ENCODE data around the gene ACADS. TPM values are rescaled to one million over a fixed set of nuclear protein-coding genes. Genes with fewer than 3 reads are reported as not detected.
A peak's percentile ranks its signal among the peaks of the same experiment; 100 is the strongest.
"Not testable (repeated sequence)": the region's sequence is repeated elsewhere in the genome, so short reads cannot be mapped to it uniquely, and the experiment has no call there.

The ACADS gene
- total RNA-seq, 2 donors from 2014 or later, result 9.1 to 10.8 TPM

DNA sequence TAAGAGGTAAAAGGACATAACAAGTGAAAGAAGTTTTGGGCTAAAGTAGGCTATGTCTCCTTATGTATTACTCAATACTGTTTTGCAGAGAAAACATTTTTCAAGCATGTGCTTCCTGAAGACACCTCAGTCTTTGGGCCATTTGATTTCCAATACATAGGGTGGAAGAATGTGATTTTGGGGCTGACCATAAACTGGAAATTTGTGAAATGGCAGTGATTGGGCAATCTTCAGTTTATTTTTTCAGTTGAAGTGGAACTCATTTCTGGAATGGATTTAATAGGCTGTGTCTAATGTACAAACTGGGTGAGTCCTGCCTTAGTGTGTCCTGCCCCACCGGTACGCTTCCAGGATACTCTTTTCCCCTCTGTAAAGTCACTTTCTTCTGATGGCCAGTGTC, 2.8 kb upstream of the ACADS start:
- no peak for DNase-seq
- H3K4me1 Mint-ChIP-seq, result peaks cover 26% of the 10 kb centered on the region
- H3K27ac Mint-ChIP-seq, result no peak overlapping the region
- no peak overlapping the region for H3K4me3 Mint-ChIP-seq
- ATAC-seq, result no peak
- no peaks in the 10 kb centered on the region for H3K9me3 ChIP-seq (ENCODE audit: control insufficient read depth, low read length, poor library complexity, severe bottlenecking)
- peaks cover 8% of the 10 kb centered on the region for H3K36me3 Mint-ChIP-seq (ENCODE audit: low read depth)
- no peaks in the 10 kb centered on the region for H3K27me3 Mint-ChIP-seq

DNA sequence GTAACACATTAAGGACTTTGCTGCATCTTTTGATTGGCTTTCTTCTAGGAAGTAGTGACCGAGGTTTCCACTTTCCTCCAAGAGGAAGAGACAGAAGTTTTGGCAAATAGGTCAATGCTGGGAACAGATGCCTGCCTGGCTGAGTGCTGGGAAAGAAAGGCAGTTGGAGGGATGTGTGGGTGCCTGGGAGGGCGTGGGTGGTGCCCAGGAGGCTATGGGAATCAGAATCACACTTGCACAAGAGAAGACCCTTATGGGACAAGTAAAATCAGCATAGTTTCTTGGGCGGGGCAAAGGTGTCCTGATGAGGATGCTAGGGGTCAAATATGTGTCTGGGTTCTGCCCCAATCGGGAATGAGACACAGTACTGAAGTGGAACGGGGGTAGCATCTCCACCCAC, 906 bp upstream of the ACADS start:
- no peaks in the 10 kb centered on the region for H3K36me3 Mint-ChIP-seq (ENCODE audit: low read depth)

DNA sequence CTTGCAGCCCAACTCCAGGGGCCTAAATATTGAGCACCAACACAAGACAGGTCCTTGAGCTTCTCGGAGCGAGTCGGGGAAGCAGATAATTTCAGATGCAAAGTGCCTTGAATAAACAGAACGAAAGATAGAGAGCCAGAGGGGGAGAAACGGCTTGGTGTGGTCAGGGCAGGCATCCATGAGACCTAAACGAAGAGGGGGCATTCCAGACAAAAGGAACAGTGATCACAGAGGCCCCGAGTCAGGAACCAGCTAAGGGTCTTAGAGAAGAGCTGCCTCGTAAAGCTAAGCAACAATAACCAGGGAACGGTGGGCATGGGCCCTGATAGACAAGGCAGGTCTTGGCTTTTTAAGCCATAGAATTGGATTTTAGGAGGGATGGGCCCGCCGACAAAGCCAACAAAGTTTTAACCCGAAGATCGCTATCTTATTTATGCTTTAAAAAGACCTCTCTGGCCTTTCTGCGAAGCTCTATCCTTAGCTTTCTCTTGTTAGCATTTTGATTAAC, 421 bp upstream of the ACADS start:
- Mint-ChIP-seq H3K27me3 (no peaks in the 10 kb centered on the region), H3K36me3 (ENCODE audit: low read depth) (peaks cover 2% of the 10 kb centered on the region), H3K27ac (peak overlapping the region; percentile 53)

More for the DNA sequence above, 906 bp upstream of the ACADS start:
- peak overlapping the region; percentile 53 for H3K27ac Mint-ChIP-seq
- H3K27me3 Mint-ChIP-seq, result no peaks in the 10 kb centered on the region
- peaks cover 20% of the 10 kb centered on the region for H3K4me1 Mint-ChIP-seq
- ATAC-seq (no peak), DNase-seq (no peak)
- peak overlapping the region; percentile 93 for H3K4me3 Mint-ChIP-seq
- H3K9me3 ChIP-seq (ENCODE audit: control insufficient read depth, low read length, poor library complexity, severe bottlenecking), result no peaks in the 10 kb centered on the region

DNA sequence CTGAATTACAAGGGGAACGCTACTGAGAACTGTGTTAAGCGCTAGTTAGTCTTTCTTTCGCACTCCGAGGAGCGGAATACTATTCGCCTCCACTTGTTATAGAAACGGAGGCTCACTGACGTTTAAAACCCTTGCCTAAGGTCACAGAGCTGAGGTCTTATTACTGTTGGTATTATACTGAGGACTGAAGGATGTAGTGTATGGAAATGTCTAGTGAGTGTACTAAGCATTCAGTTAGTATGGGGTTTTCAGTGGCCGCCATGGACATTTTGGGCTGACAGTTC, 826 bp downstream of the ACADS start:
- ATAC-seq, result no peak
- no peaks in the 10 kb centered on the region for H3K27me3 Mint-ChIP-seq

More for the DNA sequence above, 421 bp upstream of the ACADS start:
- no peaks in the 10 kb centered on the region for H3K9me3 ChIP-seq (ENCODE audit: control insufficient read depth, low read length, poor library complexity, severe bottlenecking)
- Mint-ChIP-seq H3K4me1 (peaks cover 21% of the 10 kb centered on the region), H3K4me3 (peak overlapping the region; percentile 93)
- DNase-seq (no peak), ATAC-seq (no peak)

DNA sequence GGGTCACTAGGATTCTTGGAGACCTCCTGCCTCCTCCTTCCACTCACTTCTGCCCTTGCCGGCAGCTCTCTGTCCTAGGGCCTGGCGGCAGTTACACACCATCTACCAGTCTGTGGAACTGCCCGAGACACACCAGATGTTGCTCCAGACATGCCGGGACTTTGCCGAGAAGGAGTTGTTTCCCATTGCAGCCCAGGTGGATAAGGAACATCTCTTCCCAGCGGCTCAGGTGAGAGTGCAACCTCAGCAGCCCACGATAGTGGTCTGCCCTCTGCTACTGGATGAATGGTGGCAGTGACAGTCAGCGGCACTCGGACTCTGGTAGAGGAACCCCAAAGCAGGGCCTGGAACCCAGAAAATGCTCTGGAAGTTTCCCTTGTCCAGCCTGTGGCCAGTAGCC, 1.3 kb downstream of the ACADS start:
- no peak for DNase-seq
- H3K27me3 Mint-ChIP-seq, result no peaks in the 10 kb centered on the region

More for the DNA sequence above, 826 bp downstream of the ACADS start:
- Mint-ChIP-seq H3K4me1 (peaks cover 21% of the 10 kb centered on the region), H3K36me3 (ENCODE audit: low read depth) (peaks cover 6% of the 10 kb centered on the region), H3K27ac (peak overlapping the region; percentile 51), H3K4me3 (peak overlapping the region; percentile 93)
- DNase-seq, result no peak
- no peaks in the 10 kb centered on the region for H3K9me3 ChIP-seq (ENCODE audit: control insufficient read depth, low read length, poor library complexity, severe bottlenecking)

DNA sequence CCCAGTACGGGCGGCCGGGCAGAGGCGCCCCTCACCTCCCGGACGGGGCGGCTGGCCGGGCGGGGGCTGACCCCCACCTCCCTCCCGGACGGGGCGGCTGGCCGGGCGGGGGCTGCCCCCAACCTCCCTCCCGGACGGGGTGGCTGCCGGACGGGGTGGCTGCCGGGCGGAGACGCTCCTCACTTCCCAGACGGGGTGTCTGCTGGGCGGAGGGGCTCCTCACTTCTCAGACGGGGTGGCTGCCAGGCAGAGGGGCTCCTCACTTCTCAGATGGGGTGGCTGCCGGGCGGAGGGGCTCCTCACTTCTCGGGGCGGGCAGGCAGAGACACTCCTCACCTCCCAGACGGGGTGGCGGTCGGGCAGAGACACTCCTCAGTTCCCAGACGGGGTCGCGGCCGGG, 6.6 kb downstream of the ACADS start:
- H3K4me3 Mint-ChIP-seq; H3K27me3 Mint-ChIP-seq; ATAC-seq; H3K27ac Mint-ChIP-seq; DNase-seq; H3K9me3 ChIP-seq (ENCODE audit: control insufficient read depth, low read length, poor library complexity, severe bottlenecking); H3K36me3 Mint-ChIP-seq (ENCODE audit: low read depth); H3K4me1 Mint-ChIP-seq: not testable (repeated sequence)

More for the DNA sequence above, 1.3 kb downstream of the ACADS start:
- peaks cover 6% of the 10 kb centered on the region for H3K36me3 Mint-ChIP-seq (ENCODE audit: low read depth)
- no peak overlapping the region for H3K27ac Mint-ChIP-seq
- H3K4me1 Mint-ChIP-seq, result peaks cover 21% of the 10 kb centered on the region
- no peak for ATAC-seq
- no peaks in the 10 kb centered on the region for H3K9me3 ChIP-seq (ENCODE audit: control insufficient read depth, low read length, poor library complexity, severe bottlenecking)
- H3K4me3 Mint-ChIP-seq, result no peak overlapping the region

DNA sequence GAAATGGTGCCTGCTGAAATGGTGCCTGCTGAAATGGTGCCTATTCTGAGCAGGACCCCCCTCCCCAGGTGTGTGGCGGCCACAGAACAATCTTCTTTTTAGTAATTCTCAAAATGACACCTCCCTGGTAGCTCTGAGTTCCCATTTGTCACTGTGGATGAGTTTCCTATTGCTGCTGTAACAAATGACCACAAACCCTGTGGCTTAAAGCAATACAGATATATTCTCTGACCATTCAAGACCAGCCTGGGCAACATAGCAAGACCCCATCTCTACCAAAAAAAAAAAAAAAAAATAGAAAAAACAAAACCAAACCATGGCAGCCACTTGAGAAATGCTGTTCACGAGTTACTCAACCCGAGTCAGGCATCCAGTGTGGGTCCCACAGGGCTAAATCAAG, 7.9 kb downstream of the ACADS start:
- ATAC-seq (no peak), DNase-seq (no peak)
- Mint-ChIP-seq H3K27ac (peak overlapping the region; percentile 11), H3K27me3 (no peaks in the 10 kb centered on the region), H3K4me3 (no peak overlapping the region), H3K36me3 (ENCODE audit: low read depth) (peaks cover 8% of the 10 kb centered on the region), H3K4me1 (peaks cover 4% of the 10 kb centered on the region)
- H3K9me3 ChIP-seq (ENCODE audit: control insufficient read depth, low read length, poor library complexity, severe bottlenecking), result no peaks in the 10 kb centered on the region

DNA sequence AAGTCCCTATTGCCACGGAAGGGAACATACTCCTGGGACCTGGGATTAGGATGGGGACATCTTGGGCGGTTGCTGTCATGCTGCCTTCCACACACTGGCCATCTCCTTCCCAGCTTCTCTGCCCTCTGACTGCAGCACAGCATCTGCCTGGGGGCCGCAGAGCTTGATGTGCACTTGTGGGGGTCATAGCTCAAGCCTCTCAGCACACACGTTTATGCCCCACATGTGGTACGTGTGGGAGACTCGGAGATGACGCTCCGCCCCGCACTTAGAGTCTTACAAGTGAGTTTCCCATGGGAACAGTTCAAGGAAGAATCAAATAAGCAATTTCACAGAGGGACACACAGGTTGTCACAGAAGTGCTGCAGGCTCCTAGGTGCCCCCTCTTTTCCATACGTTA, 8.6 kb downstream of the ACADS start:
- Mint-ChIP-seq H3K4me1 (peaks cover 4% of the 10 kb centered on the region), H3K27ac (peak overlapping the region; percentile 11), H3K27me3 (no peaks in the 10 kb centered on the region), H3K4me3 (no peak overlapping the region), H3K36me3 (ENCODE audit: low read depth) (peaks cover 8% of the 10 kb centered on the region)
- ATAC-seq (no peak), DNase-seq (no peak)
- H3K9me3 ChIP-seq (ENCODE audit: control insufficient read depth, low read length, poor library complexity, severe bottlenecking), result no peaks in the 10 kb centered on the region

DNA sequence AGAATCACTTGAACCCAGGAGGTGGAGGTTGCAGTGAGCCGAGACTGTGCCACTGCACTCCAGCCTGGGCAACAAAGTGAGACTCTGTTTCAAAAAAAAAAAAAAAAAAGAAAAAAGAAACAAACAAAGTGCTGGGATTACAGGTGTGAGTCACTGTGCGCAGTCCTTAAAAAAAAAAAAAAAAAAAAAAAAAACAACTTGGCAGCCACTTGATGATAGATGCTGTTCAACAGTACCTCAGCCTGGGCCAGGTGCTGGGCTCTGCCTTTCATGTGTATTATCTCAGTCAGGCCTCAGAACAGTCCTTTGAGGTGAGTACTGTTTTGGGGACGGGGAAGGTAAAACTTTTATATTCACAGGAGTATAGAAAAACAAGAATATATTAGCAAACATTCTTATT, 9.6 kb downstream of the ACADS start:
- Mint-ChIP-seq H3K4me1 (peaks cover 2% of the 10 kb centered on the region), H3K27me3 (no peaks in the 10 kb centered on the region), H3K36me3 (ENCODE audit: low read depth) (peaks cover 6% of the 10 kb centered on the region), H3K27ac (no peak overlapping the region), H3K4me3 (no peak overlapping the region)
- ATAC-seq (no peak), DNase-seq (no peak)
- no peaks in the 10 kb centered on the region for H3K9me3 ChIP-seq (ENCODE audit: control insufficient read depth, low read length, poor library complexity, severe bottlenecking)

DNA sequence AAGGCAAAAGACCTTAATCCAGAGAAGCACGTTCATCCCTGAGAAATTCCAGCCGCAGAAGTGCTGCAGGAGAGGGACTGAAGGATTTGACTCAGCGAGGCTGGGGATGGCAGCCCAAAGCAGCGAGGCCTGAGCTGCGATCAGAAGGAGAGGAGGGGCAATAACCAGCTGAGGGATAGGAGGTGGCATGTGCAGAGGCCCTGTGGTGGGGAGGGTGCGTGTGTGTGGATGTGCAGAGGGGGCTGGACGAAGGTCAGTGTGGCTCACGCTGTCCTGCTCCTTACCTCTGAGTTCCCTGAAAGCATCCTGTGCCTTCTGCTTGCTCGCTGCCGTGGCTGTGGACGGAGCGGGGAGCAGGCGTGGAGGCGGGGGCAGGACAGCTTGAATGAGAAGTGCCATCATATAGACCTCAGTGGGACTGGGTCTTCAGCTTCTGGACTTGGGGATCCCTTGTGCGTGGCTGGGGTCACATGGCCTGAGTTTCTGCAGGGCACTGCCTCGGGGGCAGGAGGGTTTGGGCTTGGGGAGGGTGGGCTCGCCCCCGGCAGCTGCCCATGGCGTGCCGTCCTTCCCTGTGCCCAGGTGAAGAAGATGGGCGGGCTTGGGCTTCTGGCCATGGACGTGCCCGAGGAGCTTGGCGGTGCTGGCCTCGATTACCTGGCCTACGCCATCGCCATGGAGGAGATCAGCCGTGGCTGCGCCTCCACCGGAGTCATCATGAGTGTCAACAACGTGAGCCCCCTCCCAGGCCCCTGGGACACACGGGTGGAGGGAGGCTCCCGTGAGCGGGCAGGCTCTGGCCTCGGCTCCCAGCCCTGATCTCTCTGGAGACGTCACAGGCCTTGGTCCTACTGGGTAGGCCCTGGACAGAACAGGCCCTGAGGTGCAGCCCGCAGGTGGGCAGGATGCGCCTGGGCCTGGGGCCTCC, 11.0 kb downstream of the ACADS start:
- DNase-seq (no peak), ATAC-seq (no peak)
- peak overlapping the region; percentile 75 for H3K27ac Mint-ChIP-seq
- peaks cover 2% of the 10 kb centered on the region for H3K36me3 Mint-ChIP-seq (ENCODE audit: low read depth)
- H3K9me3 ChIP-seq (ENCODE audit: control insufficient read depth, low read length, poor library complexity, severe bottlenecking), result no peaks in the 10 kb centered on the region
- peaks cover 2% of the 10 kb centered on the region for H3K4me1 Mint-ChIP-seq
- H3K27me3 Mint-ChIP-seq, result no peaks in the 10 kb centered on the region
- no peak overlapping the region for H3K4me3 Mint-ChIP-seq

DNA sequence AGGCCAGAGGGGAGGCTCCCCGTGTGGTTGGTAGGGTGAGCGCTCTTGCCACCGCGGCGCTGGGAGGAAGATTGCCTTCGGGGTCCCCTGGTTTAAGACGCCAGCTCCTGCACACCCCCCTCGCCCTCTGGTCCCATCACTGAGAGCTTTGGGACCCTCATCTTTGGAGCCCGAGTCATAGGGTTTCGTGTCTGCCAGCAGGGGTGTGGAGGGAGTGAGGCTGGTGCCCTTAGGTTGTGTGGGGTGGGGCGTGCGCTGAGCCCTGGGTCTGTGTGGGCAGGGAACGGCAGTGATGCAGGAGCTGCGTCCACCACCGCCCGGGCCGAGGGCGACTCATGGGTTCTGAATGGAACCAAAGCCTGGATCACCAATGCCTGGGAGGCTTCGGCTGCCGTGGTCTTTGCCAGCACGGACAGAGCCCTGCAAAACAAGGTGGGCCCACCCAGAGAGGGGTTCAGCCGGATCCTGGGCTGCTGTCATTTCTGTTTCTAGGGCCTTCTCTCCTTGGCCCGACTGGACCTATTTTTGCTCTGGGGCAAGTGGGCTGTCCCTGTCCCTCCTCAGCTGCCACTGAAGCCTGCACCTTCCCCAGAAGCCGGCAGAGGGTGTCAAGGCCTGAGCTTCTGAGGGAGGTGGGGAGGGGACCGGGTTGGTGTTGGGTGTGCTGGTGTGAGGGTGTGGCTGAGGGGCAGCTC, 12.1 kb downstream of the ACADS start:
- peaks cover 2% of the 10 kb centered on the region for H3K4me1 Mint-ChIP-seq
- no peak overlapping the region for H3K4me3 Mint-ChIP-seq
- no peaks in the 10 kb centered on the region for H3K27me3 Mint-ChIP-seq
- H3K36me3 Mint-ChIP-seq (ENCODE audit: low read depth), result peaks cover 2% of the 10 kb centered on the region
- ATAC-seq (no peak), DNase-seq (no peak)
- no peak overlapping the region for H3K27ac Mint-ChIP-seq
- no peaks in the 10 kb centered on the region for H3K9me3 ChIP-seq (ENCODE audit: control insufficient read depth, low read length, poor library complexity, severe bottlenecking)

DNA sequence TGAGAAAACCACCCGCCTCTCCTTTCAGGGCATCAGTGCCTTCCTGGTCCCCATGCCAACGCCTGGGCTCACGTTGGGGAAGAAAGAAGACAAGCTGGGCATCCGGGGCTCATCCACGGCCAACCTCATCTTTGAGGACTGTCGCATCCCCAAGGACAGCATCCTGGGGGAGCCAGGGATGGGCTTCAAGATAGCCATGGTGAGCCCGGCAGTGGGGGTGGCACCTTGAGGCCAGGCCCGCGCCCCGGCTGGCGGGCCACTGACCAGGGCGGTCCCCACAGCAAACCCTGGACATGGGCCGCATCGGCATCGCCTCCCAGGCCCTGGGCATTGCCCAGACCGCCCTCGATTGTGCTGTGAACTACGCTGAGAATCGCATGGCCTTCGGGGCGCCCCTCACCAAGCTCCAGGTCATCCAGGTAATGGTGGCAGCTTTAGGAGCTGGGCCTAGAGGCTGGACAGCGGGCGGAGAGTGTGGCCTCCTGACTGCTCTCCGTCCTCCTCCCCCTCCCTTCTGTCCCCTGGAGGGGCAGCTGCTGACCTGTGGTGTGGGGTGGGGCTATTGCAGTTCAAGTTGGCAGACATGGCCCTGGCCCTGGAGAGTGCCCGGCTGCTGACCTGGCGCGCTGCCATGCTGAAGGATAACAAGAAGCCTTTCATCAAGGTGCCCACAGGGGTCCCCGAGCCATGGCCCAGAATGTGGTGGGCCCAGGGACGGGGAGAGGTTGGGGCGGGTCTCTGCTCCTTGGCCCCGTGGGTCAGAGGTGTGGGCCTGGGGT, 12.8 kb downstream of the ACADS start:
- peaks cover 2% of the 10 kb centered on the region for H3K4me1 Mint-ChIP-seq
- H3K27ac Mint-ChIP-seq, result no peak overlapping the region
- ATAC-seq (no peak), DNase-seq (no peak)
- peaks cover 2% of the 10 kb centered on the region for H3K36me3 Mint-ChIP-seq (ENCODE audit: low read depth)
- no peak overlapping the region for H3K4me3 Mint-ChIP-seq
- H3K27me3 Mint-ChIP-seq, result no peaks in the 10 kb centered on the region
- no peaks in the 10 kb centered on the region for H3K9me3 ChIP-seq (ENCODE audit: control insufficient read depth, low read length, poor library complexity, severe bottlenecking)

All from T-helper 17 cell (primary cell).